DOHH2 (cell line): ENCODE results near the gene CYP2U1.
"Not testable (repeated sequence)": the region's sequence is repeated elsewhere in the genome, so short reads cannot be mapped to it uniquely, and the experiment has no call there.

Experiments
- H3F3A ChIP-seq: fragments of 200-600 bp; sonication (generic), shearing (Covaris generic); 2 replicates; pipeline ENCODE4 v1.6.0; 2016; ENCODE audit warnings: antibody characterized with exemption, mild to moderate bottlenecking; ENCODE audit not compliant: control insufficient read depth, insufficient read depth
- H3K27ac ChIP-seq: fragments of 200-600 bp; sonication (generic); 2 replicates; pipeline ENCODE4 v1.5.1; 2014; ENCODE audit warnings: low read depth, mild to moderate bottlenecking, low read length, moderate library complexity
- H3K27me3 ChIP-seq: fragments of 200-600 bp; sonication (generic); 2 replicates; pipeline ENCODE4 v1.6.1; 2014; ENCODE audit warnings: mild to moderate bottlenecking, low read length, mixed read lengths; ENCODE audit not compliant: control insufficient read depth
- H3K36me3 ChIP-seq: fragments of 200-600 bp; sonication (generic); 2 replicates; pipeline ENCODE4 v1.6.1; 2014; ENCODE audit warnings: mild to moderate bottlenecking, low read length, moderate library complexity, mixed read lengths; ENCODE audit not compliant: control insufficient read depth
- H3K4me1 ChIP-seq: fragments of 200-600 bp; sonication (generic); 2 replicates; pipeline ENCODE4 v1.6.1; 2014; ENCODE audit warnings: mild to moderate bottlenecking, low read length, mixed read lengths; ENCODE audit not compliant: control insufficient read depth
- H3K4me2 ChIP-seq: fragments of 200-600 bp; sonication (generic); 2 replicates; pipeline ENCODE4 v1.6.0; 2014; ENCODE audit warnings: mild to moderate bottlenecking, low read length, moderate library complexity
- H3K4me3 ChIP-seq: fragments of 200-600 bp; sonication (generic); 2 replicates; pipeline ENCODE4 v1.5.1; 2014; ENCODE audit warnings: mild to moderate bottlenecking, low read length, mixed read lengths
- H3K79me2 ChIP-seq: fragments of 200-600 bp; sonication (generic); 2 replicates; pipeline ENCODE4 v1.6.1; 2014; ENCODE audit warnings: mild to moderate bottlenecking, low read length, mixed read lengths; ENCODE audit not compliant: control insufficient read depth
- H3K9me2 ChIP-seq: fragments of 200-600 bp; sonication (generic); replicated peaks from 2 replicates; pipeline ENCODE4 v1.6.1; 2014; ENCODE audit warnings: mild to moderate bottlenecking, low read length, mixed read lengths; ENCODE audit not compliant: control insufficient read depth
- H3K9me3 ChIP-seq: fragments of 200-600 bp; sonication (generic); 2 replicates; pipeline ENCODE4 v1.6.1; 2014; ENCODE audit warnings: antibody characterized with exemption, low read length, mixed read lengths; ENCODE audit not compliant: control insufficient read depth, insufficient read depth
- H4K20me1 ChIP-seq: fragments of 200-600 bp; sonication (generic); 2 replicates; pipeline ENCODE4 v1.6.0; 2014; ENCODE audit warnings: low read depth, mild to moderate bottlenecking, antibody characterized with exemption, low read length, moderate library complexity; ENCODE audit not compliant: control insufficient read depth, insufficient read depth
- CTCF ChIP-seq: fragments of 200-600 bp; sonication (generic); IDR thresholded peaks from one replicate; pipeline ENCODE4 v1.5.1; 2014; ENCODE audit warnings: antibody characterized with exemption, mild to moderate bottlenecking, low read depth, low read length; ENCODE audit not compliant: poor library complexity, severe bottlenecking
- EZH2phosphoT487 ChIP-seq: fragments of 200-600 bp; sonication (generic); IDR thresholded peaks from 2 replicates; pipeline ENCODE4 v1.6.1; 2017; ENCODE audit warnings: borderline replicate concordance, mild to moderate bottlenecking, antibody characterized with exemption, low read length, moderate library complexity, mixed read lengths

Gene CYP2U1

GRCh38 chr4:107917500-107917899 lies 13.8 kb upstream of the CYP2U1 start:
- peaks cover 9% of the 10 kb centered on the region; the same call in 1 of the 2 replicates for H3K27me3 ChIP-seq
- no peaks in the 10 kb centered on the region for H3F3A ChIP-seq
- no peak overlapping the region for H3K4me3 ChIP-seq
- H3K4me1 ChIP-seq, result no peaks in the 10 kb centered on the region
- H4K20me1 ChIP-seq, result no peaks in the 10 kb centered on the region
- no peak overlapping the region for H3K4me2 ChIP-seq
- no peak overlapping the region for H3K27ac ChIP-seq
- peaks cover 15% of the 10 kb centered on the region for H3K9me3 ChIP-seq
- H3K79me2 ChIP-seq, result no peaks in the 10 kb centered on the region
- H3K36me3 ChIP-seq, result no peaks in the 10 kb centered on the region
- H3K9me2 ChIP-seq, result no peaks in the 10 kb centered on the region
- TF ChIP-seq CTCF (no peak), EZH2phosphoT487 (no peak)

GRCh38 chr4:107922486-107923473 lies 8.6 kb upstream of the CYP2U1 start:
- H3K79me2 ChIP-seq, result no peaks in the 10 kb centered on the region
- no peak overlapping the region for H3K4me2 ChIP-seq
- no peaks in the 10 kb centered on the region for H4K20me1 ChIP-seq
- no peaks in the 10 kb centered on the region for H3F3A ChIP-seq
- TF ChIP-seq CTCF (no peak), EZH2phosphoT487 (no peak)
- H3K27ac ChIP-seq, result no peak overlapping the region
- H3K36me3 ChIP-seq, result no peaks in the 10 kb centered on the region
- no peak overlapping the region for H3K4me3 ChIP-seq
- H3K27me3 ChIP-seq, result no peaks in the 10 kb centered on the region
- H3K4me1 ChIP-seq, result no peaks in the 10 kb centered on the region
- H3K9me3 ChIP-seq, result peaks cover 15% of the 10 kb centered on the region
- H3K9me2 ChIP-seq, result no peaks in the 10 kb centered on the region

GRCh38 chr4:107925713-107926112 lies 5.6 kb upstream of the CYP2U1 start:
- H3K4me1 ChIP-seq, H3K79me2 ChIP-seq, H3K27ac ChIP-seq, H3K4me2 ChIP-seq, H3K9me2 ChIP-seq, H4K20me1 ChIP-seq, H3K4me3 ChIP-seq, H3F3A ChIP-seq, H3K27me3 ChIP-seq, H3K9me3 ChIP-seq, H3K36me3 ChIP-seq: not testable (repeated sequence)

GRCh38 chr4:107926875-107927274 lies 4.5 kb upstream of the CYP2U1 start:
- not testable (repeated sequence) for H3F3A ChIP-seq, H3K27me3 ChIP-seq, H3K36me3 ChIP-seq, H3K79me2 ChIP-seq, H3K9me3 ChIP-seq, H3K9me2 ChIP-seq, H4K20me1 ChIP-seq, H3K4me3 ChIP-seq, H3K4me2 ChIP-seq, H3K27ac ChIP-seq
- peaks cover 12% of the 10 kb centered on the region for H3K4me1 ChIP-seq
